AG08396 (cell line): ENCODE data around the gene SPINK13.
"Not testable (repeated sequence)": the region's sequence is repeated elsewhere in the genome, so short reads cannot be mapped to it uniquely, and the experiment has no call there.

Source experiments
- DNase-seq: peaks from one replicate; pipeline ENCODE4 v3.0.0; 2012; ENCODE audit warnings: low spot score, mixed read lengths

The SPINK13 gene, protein sequence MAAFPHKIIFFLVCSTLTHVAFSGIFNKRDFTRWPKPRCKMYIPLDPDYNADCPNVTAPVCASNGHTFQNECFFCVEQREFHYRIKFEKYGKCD

DNA sequence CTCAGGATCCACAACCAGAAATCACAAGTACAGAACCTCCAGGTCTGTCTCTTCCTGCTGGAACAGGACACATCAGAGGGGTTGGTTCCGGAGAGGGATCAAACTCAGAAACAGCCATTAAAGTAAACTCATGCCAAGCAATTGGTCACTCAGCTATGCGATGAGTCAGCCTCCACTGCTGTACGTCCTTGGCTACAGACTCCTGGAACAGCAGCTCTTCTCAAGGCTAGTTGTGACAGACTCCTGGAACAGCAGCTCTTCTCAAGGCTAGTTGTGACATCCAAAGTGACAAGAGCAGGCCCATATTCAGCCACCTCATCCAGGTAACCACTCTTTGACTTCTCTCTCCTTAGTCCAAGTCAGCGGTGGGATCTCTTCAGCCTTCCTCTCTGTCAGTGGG lies at the start of gene SPINK13:
Gene SPINK13, plus strand, starts transcription at position 229 of the 400 bp plus-strand sequence. CDS start 1,279 bp downstream, outside the sequence.
- DNase-seq: peak; percentile 35

- DNase-seq: no peak
Measured at GRCh38 chr5:148221508-148221907, 47.1 kb upstream of the SPINK13 start.

GRCh38 chr5:148224117-148224742 lies 44.4 kb upstream of the SPINK13 start:
- no peak for DNase-seq

GRCh38 chr5:148228392-148228984 lies 40.1 kb upstream of the SPINK13 start:
- DNase-seq: no peak

GRCh38 chr5:148229840-148230239 lies 38.8 kb upstream of the SPINK13 start:
- DNase-seq: no peak

- DNase-seq: no peak
Measured at GRCh38 chr5:148230240-148230639, 38.4 kb upstream of the SPINK13 start.

GRCh38 chr5:148237785-148238417 lies 30.7 kb upstream of the SPINK13 start:
- DNase-seq: no peak

DNA sequence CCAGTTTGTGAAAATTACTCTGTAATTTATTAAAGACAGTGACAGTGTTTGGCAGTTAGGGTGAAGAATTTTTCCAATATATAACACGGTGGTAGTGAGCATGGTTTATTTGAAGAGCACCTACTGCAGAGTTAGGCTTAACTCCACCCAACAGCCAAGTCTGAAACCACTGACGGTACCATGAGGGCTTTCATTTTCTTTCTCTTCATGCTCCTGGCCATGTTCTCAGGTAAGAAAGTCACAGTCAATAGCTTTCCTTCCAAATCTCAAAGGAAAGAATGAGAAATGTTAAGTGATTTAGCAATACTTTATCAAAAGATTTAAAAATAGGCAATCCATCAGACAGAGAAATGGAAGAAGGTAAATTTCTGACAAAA lies 30.2 kb upstream of the SPINK13 start, which contains the start of gene MARCOL:
Gene MARCOL, plus strand, starts transcription at position 108 of the 377 bp plus-strand sequence. Its CDS starts 73 bp downstream, at position 181.
- no peak for DNase-seq

DNA sequence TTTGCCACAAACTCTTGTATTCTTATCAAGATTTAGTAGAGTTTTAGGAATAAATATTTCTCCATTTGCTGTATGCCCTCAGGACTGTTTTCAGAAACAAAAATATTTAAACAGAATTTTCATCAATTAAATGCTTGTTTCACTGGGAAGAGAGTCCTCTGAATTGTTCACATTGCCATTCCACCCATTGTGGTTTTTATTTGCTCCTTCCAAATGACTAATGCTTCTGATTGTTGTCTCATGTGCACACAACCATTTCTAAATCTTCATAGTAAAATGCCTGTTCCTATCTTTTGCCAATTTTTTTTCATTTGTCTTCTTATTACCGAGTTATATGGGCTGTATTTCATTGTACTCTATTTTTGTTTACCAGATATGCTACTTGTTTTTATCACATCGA lies 19.7 kb upstream of the SPINK13 start:
- no peak for DNase-seq

- no peak for DNase-seq
Measured at GRCh38 chr5:148255456-148255855, 13.1 kb upstream of the SPINK13 start.

- DNase-seq: no peak
Measured at GRCh38 chr5:148259288-148259687, 9.3 kb upstream of the SPINK13 start.

DNA sequence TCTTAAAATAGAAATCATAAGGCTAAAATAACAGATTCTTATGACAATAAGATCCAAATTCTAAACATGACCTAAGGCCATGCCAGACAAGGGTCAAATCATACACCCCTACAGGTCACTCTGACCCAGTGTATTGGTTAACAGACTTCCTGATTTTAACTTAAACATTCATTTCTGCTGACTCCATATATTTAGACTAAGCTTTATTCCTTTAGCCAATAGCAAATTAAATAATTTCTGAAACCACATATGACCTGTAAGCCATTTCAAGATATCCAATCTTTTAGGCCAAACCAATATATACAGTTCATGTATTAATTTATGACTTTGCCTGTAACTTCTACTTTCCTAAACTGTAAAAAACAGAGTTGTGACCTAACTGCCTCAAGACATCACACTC lies 7.4 kb upstream of the SPINK13 start:
- no peak for DNase-seq

DNA sequence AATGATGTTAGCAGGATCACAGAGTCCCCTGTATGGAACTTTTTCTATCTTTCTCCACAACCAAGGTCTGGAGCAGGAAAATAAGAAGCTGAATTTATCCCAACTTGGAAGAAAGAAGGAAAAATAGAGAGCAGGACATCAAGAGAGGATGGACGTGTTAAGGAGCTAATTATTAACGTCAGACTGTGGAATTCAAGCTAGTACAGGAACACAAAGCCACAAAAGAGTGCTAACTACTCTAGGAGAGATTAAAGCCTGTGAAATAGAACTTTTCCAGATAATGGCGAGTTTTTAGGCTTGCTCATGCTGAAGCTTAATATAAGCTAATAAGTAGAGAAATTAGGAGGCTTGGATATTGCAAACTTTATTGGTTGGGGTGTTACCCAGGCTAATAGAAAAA lies 632 bp upstream of the SPINK13 start:
- DNase-seq: no peak

GRCh38 chr5:148275129-148275528 lies 6.5 kb downstream of the SPINK13 start:
- not testable (repeated sequence) for DNase-seq

GRCh38 chr5:148280893-148281292 lies 12.3 kb downstream of the SPINK13 start:
- DNase-seq: not testable (repeated sequence)

GRCh38 chr5:148281336-148281735 lies 12.7 kb downstream of the SPINK13 start:
- not testable (repeated sequence) for DNase-seq

DNA sequence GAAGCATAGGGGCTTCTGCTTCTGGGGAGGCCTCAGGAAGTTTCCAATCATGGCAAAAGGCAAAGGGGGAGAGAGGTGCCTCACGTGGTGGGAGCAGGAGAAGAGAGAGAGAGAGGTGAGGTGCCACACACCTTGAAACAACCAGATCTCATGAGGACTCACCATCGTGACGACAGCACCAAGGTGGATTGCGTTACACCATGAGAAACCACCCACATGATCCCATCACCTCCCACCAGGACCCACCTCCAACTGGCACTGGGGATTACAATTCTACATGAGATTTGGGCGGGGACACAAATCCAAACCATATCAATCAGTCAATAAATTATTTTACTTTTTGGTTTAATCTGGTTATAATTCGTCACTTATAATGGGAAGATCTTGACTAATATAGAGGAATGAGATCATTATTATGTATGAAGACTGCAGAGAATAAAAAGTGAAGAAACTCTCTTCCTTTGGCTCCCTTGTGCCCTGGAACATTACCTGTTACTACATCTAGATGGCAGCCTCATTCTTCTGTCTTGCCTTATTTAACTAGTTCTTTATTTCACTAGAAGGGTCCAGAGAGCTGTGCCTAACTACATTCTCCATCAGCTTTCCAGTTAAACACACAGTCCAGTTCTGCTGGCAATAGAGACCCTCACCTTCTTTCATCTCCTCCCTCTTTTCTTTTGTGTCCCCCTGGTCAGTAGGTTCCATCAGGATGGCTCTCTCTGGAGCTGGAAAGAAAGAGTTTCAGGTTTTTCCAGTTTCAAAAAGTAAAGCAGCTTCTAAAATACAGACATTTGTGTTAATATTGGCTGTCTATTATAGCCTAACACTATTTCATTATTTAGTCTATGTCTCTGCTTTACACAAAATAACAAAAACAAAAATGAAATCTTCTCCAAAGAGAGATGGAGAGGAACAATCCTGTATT lies 21.9 kb downstream of the SPINK13 start:
- peak; percentile 4 for DNase-seq

- DNase-seq: no peak
Measured at GRCh38 chr5:148297731-148298130, 29.1 kb downstream of the SPINK13 start.

GRCh38 chr5:148306446-148306845 lies 37.9 kb downstream of the SPINK13 start:
- DNase-seq: no peak

GRCh38 chr5:148309019-148309418 lies 40.4 kb downstream of the SPINK13 start:
- no peak for DNase-seq

- DNase-seq: no peak
Measured at GRCh38 chr5:148309746-148310145, 41.2 kb downstream of the SPINK13 start.

DNA sequence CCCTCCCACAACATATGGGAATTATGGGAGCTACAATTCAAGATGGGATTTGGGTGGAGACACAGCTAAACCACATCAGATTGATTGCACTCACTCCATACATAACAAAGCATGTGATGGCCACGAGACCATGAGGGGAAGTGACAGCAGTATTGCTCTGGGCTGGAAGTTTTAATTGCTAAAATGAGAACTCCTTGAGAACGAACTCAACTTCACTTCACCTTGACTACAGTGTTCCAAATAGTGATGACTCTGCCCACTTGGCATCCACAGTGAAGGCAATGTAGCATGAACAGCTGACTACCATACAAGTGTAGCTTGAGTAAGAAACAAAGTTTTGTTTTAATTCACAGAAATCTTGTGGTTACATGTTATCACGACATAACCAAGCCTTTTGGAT lies 42.9 kb downstream of the SPINK13 start:
- no peak for DNase-seq
